HEK293T (cell line): ENCODE results near the gene CCR2.

Experiments
- ARNT ChIP-seq: fragments of 450-650 bp; IDR thresholded peaks from 2 replicates; pipeline ENCODE4 v1.6.1; 2017; ENCODE audit warnings: mild to moderate bottlenecking
- BHLHE40 ChIP-seq: fragments of 450-650 bp; IDR thresholded peaks from 2 replicates; pipeline ENCODE4 v1.6.1; 2016; ENCODE audit warnings: mild to moderate bottlenecking, moderate library complexity, borderline replicate concordance
- ELF4 ChIP-seq: fragments of 450-650 bp; IDR thresholded peaks from 2 replicates; pipeline ENCODE4 v1.6.1; 2017; ENCODE audit warnings: antibody characterized with exemption
- FOXK2 ChIP-seq: fragments of 450-650 bp; IDR thresholded peaks from 2 replicates; pipeline ENCODE4 v1.6.1; 2016; ENCODE audit warnings: mild to moderate bottlenecking
- FOXM1 ChIP-seq: fragments of 450-650 bp; IDR thresholded peaks from 2 replicates; pipeline ENCODE4 v1.6.1; 2017; ENCODE audit warnings: mild to moderate bottlenecking, borderline replicate concordance
- HDGF ChIP-seq: fragments of 450-650 bp; IDR thresholded peaks from 2 replicates; pipeline ENCODE4 v1.6.1; 2017; ENCODE audit warnings: antibody characterized with exemption, borderline replicate concordance
- LEF1 ChIP-seq: fragments of 450-650 bp; IDR thresholded peaks from 2 replicates; pipeline ENCODE4 v1.6.1; 2017; ENCODE audit warnings: mild to moderate bottlenecking, borderline replicate concordance
- NFRKB ChIP-seq: fragments of 450-650 bp; IDR thresholded peaks from 2 replicates; pipeline ENCODE4 v1.6.1; 2016; ENCODE audit warnings: mild to moderate bottlenecking, moderate library complexity
- SP1 ChIP-seq: fragments of 450-650 bp; IDR thresholded peaks from 2 replicates; pipeline ENCODE4 v1.6.1; 2017
- TARDBP ChIP-seq: fragments of 450-650 bp; IDR thresholded peaks from 2 replicates; pipeline ENCODE4 v1.6.1; 2016

GRCh38 chr3:46371519-46372340 is 17.8 kb downstream of the CCR2 start:
- TF ChIP-seq SP1 (no peak), TARDBP (no peak), LEF1 (no peak), BHLHE40 (no peak), NFRKB (no peak), ELF4 (no peak), FOXK2 (no peak), FOXM1 (no peak), HDGF (no peak), ARNT (no peak)
